H9 (cell line): ENCODE measurements around the gene OTOGL. TPM values are rescaled to one million over a fixed set of nuclear protein-coding genes. Genes with fewer than 3 reads are reported as not detected.

Experiments used
- DNase-seq: peaks from one replicate; pipeline ENCODE4 v3.0.0-alpha.2; 2017
- H2AFZ ChIP-seq: one replicate; pipeline ENCODE4 v1.6.1; 2013; ENCODE audit warnings: mild to moderate bottlenecking, low read length, control low read depth, moderate library complexity
- H2AK5ac ChIP-seq: 2 replicates; pipeline ENCODE4 v1.6.1; 2013; ENCODE audit warnings: low read length, control low read depth, mixed read lengths; ENCODE audit not compliant: insufficient read length
- H2BK120ac ChIP-seq: one replicate; pipeline ENCODE4 v1.6.1; 2013; ENCODE audit warnings: low read depth, mild to moderate bottlenecking, low read length, control low read depth, inconsistent platforms; ENCODE audit not compliant: poor library complexity, severe bottlenecking
- H2BK12ac ChIP-seq: 2 replicates; pipeline ENCODE4 v1.6.1; 2013; ENCODE audit warnings: low read length, control low read depth, mixed read lengths, low read depth; ENCODE audit not compliant: insufficient read length
- H2BK15ac ChIP-seq: 2 replicates; pipeline ENCODE4 v1.6.1; 2013; ENCODE audit warnings: low read depth, low read length, control low read depth
- H2BK20ac ChIP-seq: one replicate; pipeline ENCODE4 v1.6.1; 2013; ENCODE audit warnings: low read depth, mild to moderate bottlenecking, low read length, control low read depth, inconsistent platforms; ENCODE audit not compliant: poor library complexity, severe bottlenecking
- H2BK5ac ChIP-seq: 2 replicates; pipeline ENCODE4 v1.6.1; 2013; ENCODE audit warnings: low read length, control low read depth, mixed read lengths; ENCODE audit not compliant: insufficient read length
- H3K14ac ChIP-seq: 2 replicates; pipeline ENCODE4 v1.6.1; 2013; ENCODE audit warnings: low read length, control low read depth; ENCODE audit not compliant: insufficient read depth
- H3K18ac ChIP-seq: 2 replicates; pipeline ENCODE4 v1.6.1; 2013; ENCODE audit warnings: low read depth, mild to moderate bottlenecking, mixed read lengths, low read length, control low read depth; ENCODE audit not compliant: insufficient read length
- H3K23ac ChIP-seq: 2 replicates; pipeline ENCODE4 v1.6.1; 2013; ENCODE audit warnings: low read length, control low read depth, mixed read lengths, low read depth; ENCODE audit not compliant: insufficient read length
- H3K23me2 ChIP-seq: 2 replicates; pipeline ENCODE4 v1.6.1; 2013; ENCODE audit warnings: low read depth, mild to moderate bottlenecking, mixed read lengths, low read length, control low read depth; ENCODE audit not compliant: insufficient read length, poor library complexity, severe bottlenecking
- H3K27ac ChIP-seq: 2 replicates; pipeline ENCODE4 v1.5.1; 2013; ENCODE audit warnings: low read length, control low read depth, mixed read lengths, low read depth; ENCODE audit not compliant: insufficient read length
- H3K27me3 ChIP-seq: 2 replicates; pipeline ENCODE4 v1.6.1; 2013; ENCODE audit warnings: low read length, control low read depth, inconsistent platforms; ENCODE audit not compliant: insufficient read depth
- H3K4ac ChIP-seq: 2 replicates; pipeline ENCODE4 v1.6.1; 2013; ENCODE audit warnings: low read depth, mild to moderate bottlenecking, control low read depth, inconsistent platforms, low read length, moderate library complexity
- H3K4me1 ChIP-seq: 2 replicates; pipeline ENCODE4 v1.6.1; 2013; ENCODE audit warnings: low read length, control low read depth, inconsistent platforms; ENCODE audit not compliant: insufficient read depth
- H3K4me2 ChIP-seq: 2 replicates; pipeline ENCODE4 v1.6.1; 2013; ENCODE audit warnings: low read length, control low read depth, mixed read lengths; ENCODE audit not compliant: insufficient read length, insufficient read depth
- H3K56ac ChIP-seq: 2 replicates; pipeline ENCODE4 v1.6.1; 2013; ENCODE audit warnings: low read depth, mild to moderate bottlenecking, mixed read lengths, low read length, control low read depth; ENCODE audit not compliant: insufficient read length
- H3K79me1 ChIP-seq: 2 replicates; pipeline ENCODE4 v1.6.1; 2013; ENCODE audit warnings: low read depth, mild to moderate bottlenecking, moderate library complexity, low read length, control low read depth, inconsistent platforms; ENCODE audit not compliant: insufficient read depth, poor library complexity, severe bottlenecking
- H3K79me2 ChIP-seq: 2 replicates; pipeline ENCODE4 v1.6.1; 2013; ENCODE audit warnings: low read length, control low read depth, inconsistent platforms; ENCODE audit not compliant: insufficient read depth
- H3K9ac ChIP-seq: 2 replicates; pipeline ENCODE4 v1.6.1; 2013; ENCODE audit warnings: low read length, control low read depth, mixed read lengths; ENCODE audit not compliant: insufficient read length; ENCODE audit errors: extremely low read depth
- H3K9me3 ChIP-seq: one replicate; pipeline ENCODE4 v1.6.1; 2013; ENCODE audit warnings: low read depth, low read length, inconsistent platforms; ENCODE audit not compliant: control insufficient read depth
- H3T11ph ChIP-seq: one replicate; pipeline ENCODE4 v1.6.1; 2013; ENCODE audit warnings: mild to moderate bottlenecking, low read length, control low read depth, inconsistent platforms
- H4K20me1 ChIP-seq: one replicate; pipeline ENCODE4 v1.6.1; 2013; ENCODE audit not compliant: control insufficient read depth, insufficient read length, insufficient read depth
- H4K5ac ChIP-seq: 2 replicates; pipeline ENCODE4 v1.6.1; 2013; ENCODE audit warnings: low read depth, mild to moderate bottlenecking, mixed read lengths, low read length, control low read depth; ENCODE audit not compliant: insufficient read length
- H4K8ac ChIP-seq: replicated peaks from 2 replicates; pipeline ENCODE4 v1.6.1; 2013; ENCODE audit warnings: low read length, control low read depth, mixed read lengths, low read depth; ENCODE audit not compliant: insufficient read length
- H4K91ac ChIP-seq: 2 replicates; pipeline ENCODE4 v1.6.1; 2013; ENCODE audit warnings: low read depth, mild to moderate bottlenecking, moderate library complexity, mixed read lengths, low read length, control low read depth; ENCODE audit not compliant: insufficient read length
- H3K27ac Mint-ChIP-seq, 3 experiments: 2 replicates in 2 of 3; 3 replicates in 1 of 3; pipeline ENCODE4 v1.8.0; 2020 to 2021; ENCODE audit warnings: mixed read lengths in 3 of 3, mild to moderate bottlenecking in 1 of 3, moderate library complexity in 1 of 3
- H3K27me3 Mint-ChIP-seq: 2 replicates; pipeline ENCODE4 v1.8.0; 2021; ENCODE audit warnings: low read depth, mild to moderate bottlenecking, moderate library complexity, mixed read lengths
- H3K36me3 Mint-ChIP-seq, 3 experiments: 2 replicates in 2 of 3; 3 replicates in 1 of 3; pipeline ENCODE4 v1.8.0; 2020 to 2021; ENCODE audit warnings: low read depth in 3 of 3, mixed read lengths in 3 of 3; ENCODE audit not compliant: insufficient read depth in 1 of 3
- H3K4me1 Mint-ChIP-seq, 2 experiments: 2 replicates each; pipeline ENCODE4 v1.8.0; 2020; ENCODE audit warnings: mixed read lengths in 2 of 2
- H3K4me3 Mint-ChIP-seq, 2 experiments: 2 replicates in 1 of 2; 3 replicates in 1 of 2; pipeline ENCODE4 v1.8.0; 2020 to 2021; ENCODE audit warnings: mild to moderate bottlenecking in 2 of 2, mixed read lengths in 2 of 2, moderate library complexity in 1 of 2
- H3K9me3 Mint-ChIP-seq, 2 experiments: 2 replicates in 1 of 2; 3 replicates in 1 of 2; pipeline ENCODE4 v1.8.0; 2020; ENCODE audit warnings: mild to moderate bottlenecking in 2 of 2, mixed read lengths in 2 of 2, moderate library complexity in 1 of 2
- CTCF ChIP-seq: fragments of 200-600 bp; sonication (generic); conservative IDR thresholded peaks from 3 replicates; pipeline ENCODE4 v1.8.0; 2021; ENCODE audit warnings: antibody characterized with exemption, mild to moderate bottlenecking
- WGBS: extraction: QIAGEN DNeasy Blood & Tissue Kit; methylation state at CpG from one replicate; pipeline ENCODE4 v1.1.7; 2013; ENCODE audit warnings: missing lambda C conversion rate, low lambda C conversion rate, mixed read lengths; ENCODE audit not compliant: insufficient read length; ENCODE audit errors: extremely low coverage; 5-methylcytosine and 5-hydroxymethylcytosine counted together
- total RNA-seq: library from RNA; stranded (reverse); gene quantifications from 2 replicates; pipeline ENCODE4 v1.2.1, GENCODE V29; 2021

Gene OTOGL
- total RNA-seq, 1 experiment from 2014 or later: 0.11 TPM

GRCh38 chr12:80313209-80313608 is 213.9 kb downstream of the OTOGL start:
- Histone ChIP-seq H3K27me3 (no peaks in the 10 kb centered on the region), H3K18ac (no peak overlapping the region), H3T11ph (no peak overlapping the region), H2BK15ac (no peak overlapping the region), H4K20me1 (no peaks in the 10 kb centered on the region), H3K23ac (no peak overlapping the region), H3K4me2 (no peak overlapping the region), H4K91ac (no peak overlapping the region), H2BK5ac (no peak overlapping the region), H3K4ac (no peak overlapping the region), H3K9ac (no peak overlapping the region), H3K79me1 (no peaks in the 10 kb centered on the region), H2AK5ac (no peak overlapping the region), H4K8ac (no peak overlapping the region), H3K9me3 (no peaks in the 10 kb centered on the region), H4K5ac (no peak overlapping the region), H2BK120ac (no peak overlapping the region), H3K4me1 (peaks cover 4% of the 10 kb centered on the region), H2BK12ac (no peak overlapping the region), H2AFZ (no peak overlapping the region), H3K56ac (no peak overlapping the region), H3K27ac (no peak overlapping the region), H2BK20ac (no peak overlapping the region), H3K79me2 (no peaks in the 10 kb centered on the region), H3K23me2 (no peaks in the 10 kb centered on the region), H3K14ac (no peak overlapping the region)
- H3K9me3 Mint-ChIP-seq: peaks cover 1 to 7% of the 10 kb centered on the region in 2 experiments; a peak in 4 of 5 replicates
- peaks cover 0 to 8% (median 0%) of the 10 kb centered on the region in 3 experiments; a peak in 3 of 7 replicates for H3K36me3 Mint-ChIP-seq
- WGBS: no CpG with 5 or more reads among the region's 3 CpGs
- H3K27me3 Mint-ChIP-seq: no peaks in the 10 kb centered on the region
- no peak overlapping the region for H3K4me3 Mint-ChIP-seq
- DNase-seq: no peak
- no peak overlapping the region for H3K27ac Mint-ChIP-seq
- peaks cover 14 to 17% of the 10 kb centered on the region in 2 experiments for H3K4me1 Mint-ChIP-seq
- no peak for TF ChIP-seq CTCF
